Hepatocyte (in vitro differentiated cells): ENCODE measurements around the gene TRIP12.

Source experiments
- CTCF ChIP-seq: fragments of 200-600 bp; sonication (generic); IDR thresholded peaks from 2 replicates; pipeline ENCODE4 v1.5.1; 2016; ENCODE audit warnings: antibody characterized with exemption, mild to moderate bottlenecking; ENCODE audit not compliant: poor library complexity
- EZH2phosphoT487 ChIP-seq: fragments of 200-600 bp; sonication (generic); IDR thresholded peaks from one replicate; pipeline ENCODE4 v1.6.1; 2018; ENCODE audit warnings: antibody characterized with exemption, mild to moderate bottlenecking, low read depth, moderate library complexity; ENCODE audit not compliant: unreplicated experiment, severe bottlenecking

- TF ChIP-seq CTCF (no peak), EZH2phosphoT487 (no peak)
Measured at GRCh38 chr2:229726643-229727042, 195.2 kb downstream of the TRIP12 start.
